ENCODE results near the gene TLK1. TPM values are rescaled to one million over a fixed set of nuclear protein-coding genes. Genes with fewer than 3 reads are reported as not detected.

TLK1 gene
- total and polyA plus RNA-seq, 4 donors: 8.5 to 54.4 (median 27.3) TPM

GRCh38 chr2:170944545-170944944 lies 216.1 kb downstream of the TLK1 start:
- 96 to 100% methylated on average over 1 of the region's 1 CpG for WGBS, 2 donors
- H3K4me3 ChIP-seq: no peak overlapping the region
- H3K27me3 ChIP-seq (ENCODE audit: control insufficient read depth in 3 of 3, insufficient read depth in 3 of 3, low read length in 2 of 3): no peaks in the 10 kb centered on the region
- H3K9ac ChIP-seq (ENCODE audit: insufficient read depth in 1 of 2, low read length in 2 of 2): no peak overlapping the region
- DNase-seq: no peak
- H3K36me3 ChIP-seq (ENCODE audit: control insufficient read depth in 4 of 4, insufficient read depth in 4 of 4, low read length in 4 of 4): peaks cover 0 to 2% (median 0%) of the 10 kb centered on the region in 4 donors
- peaks cover 0 to 7% (median 0%) of the 10 kb centered on the region in 5 donors for H3K4me1 ChIP-seq (ENCODE audit: control insufficient read depth in 5 of 5, insufficient read depth in 5 of 5, low read length in 5 of 5)
- TF ChIP-seq CTCF (IDR thresholded peaks at IDR 0.05; ENCODE audit: control extremely low read depth, extremely low read depth): no peak
- H3K27ac ChIP-seq (ENCODE audit: low read depth in 1 of 2, low read length in 1 of 2): no peak overlapping the region
- no peak for ATAC-seq (ENCODE audit: insufficient read depth, low FRiP score)
- no peaks in the 10 kb centered on the region for H3K9me3 ChIP-seq (ENCODE audit: control insufficient read depth in 4 of 4, insufficient read depth in 3 of 4, low read length in 3 of 4)

GRCh38 chr2:170943596-170943995 lies 217.1 kb downstream of the TLK1 start:
- no peak for TF ChIP-seq CTCF (IDR thresholded peaks at IDR 0.05; ENCODE audit: control extremely low read depth, extremely low read depth)
- Histone ChIP-seq H3K4me3 (no peak overlapping the region), H3K27me3 (ENCODE audit: control insufficient read depth in 3 of 3, insufficient read depth in 3 of 3, low read length in 2 of 3) (no peaks in the 10 kb centered on the region), H3K27ac (ENCODE audit: low read depth in 1 of 2, low read length in 1 of 2) (no peak overlapping the region), H3K36me3 (ENCODE audit: control insufficient read depth in 4 of 4, insufficient read depth in 4 of 4, low read length in 4 of 4) (no peaks in the 10 kb centered on the region), H3K9ac (ENCODE audit: insufficient read depth in 1 of 2, low read length in 2 of 2) (no peak overlapping the region), H3K9me3 (ENCODE audit: control insufficient read depth in 4 of 4, insufficient read depth in 3 of 4, low read length in 3 of 4) (no peaks in the 10 kb centered on the region), H3K4me1 (ENCODE audit: control insufficient read depth in 5 of 5, insufficient read depth in 5 of 5, low read length in 5 of 5) (peaks cover 0 to 9% (median 0%) of the 10 kb centered on the region in 5 donors)
- no peak for DNase-seq
- WGBS, 2 donors: 80 to 81% methylated on average over 6 of the region's 6 CpGs
- no peak for ATAC-seq (ENCODE audit: insufficient read depth, low FRiP score)

- DNase-seq (no peak), ATAC-seq (ENCODE audit: insufficient read depth, low FRiP score) (no peak)
- Histone ChIP-seq H3K4me1 (ENCODE audit: control insufficient read depth in 5 of 5, insufficient read depth in 5 of 5, low read length in 5 of 5) (peaks cover 0 to 9% (median 0%) of the 10 kb centered on the region in 5 donors), H3K27ac (ENCODE audit: low read depth in 1 of 2, low read length in 1 of 2) (no peak overlapping the region), H3K36me3 (ENCODE audit: control insufficient read depth in 4 of 4, insufficient read depth in 4 of 4, low read length in 4 of 4) (no peaks in the 10 kb centered on the region), H3K27me3 (ENCODE audit: control insufficient read depth in 3 of 3, insufficient read depth in 3 of 3, low read length in 2 of 3) (no peaks in the 10 kb centered on the region), H3K9me3 (ENCODE audit: control insufficient read depth in 4 of 4, insufficient read depth in 3 of 4, low read length in 3 of 4) (no peaks in the 10 kb centered on the region), H3K4me3 (no peak overlapping the region), H3K9ac (ENCODE audit: insufficient read depth in 1 of 2, low read length in 2 of 2) (no peak overlapping the region)
- WGBS, 2 donors: 88 to 100% methylated on average over 1 of the region's 1 CpG
- no peak for TF ChIP-seq CTCF (IDR thresholded peaks at IDR 0.05; ENCODE audit: control extremely low read depth, extremely low read depth)
Measured at GRCh38 chr2:170943041-170943440, 217.7 kb downstream of the TLK1 start.

GRCh38 chr2:170942615-170943014 lies 218.1 kb downstream of the TLK1 start:
- 96 to 97% methylated on average over 4 of the region's 4 CpGs for WGBS, 2 donors
- Histone ChIP-seq H3K9ac (ENCODE audit: insufficient read depth in 1 of 2, low read length in 2 of 2) (no peak overlapping the region), H3K9me3 (ENCODE audit: control insufficient read depth in 4 of 4, insufficient read depth in 3 of 4, low read length in 3 of 4) (no peaks in the 10 kb centered on the region), H3K4me1 (ENCODE audit: control insufficient read depth in 5 of 5, insufficient read depth in 5 of 5, low read length in 5 of 5) (peaks cover 0 to 9% (median 0%) of the 10 kb centered on the region in 5 donors), H3K36me3 (ENCODE audit: control insufficient read depth in 4 of 4, insufficient read depth in 4 of 4, low read length in 4 of 4) (no peaks in the 10 kb centered on the region), H3K4me3 (no peak overlapping the region), H3K27ac (ENCODE audit: low read depth in 1 of 2, low read length in 1 of 2) (no peak overlapping the region), H3K27me3 (ENCODE audit: control insufficient read depth in 3 of 3, insufficient read depth in 3 of 3, low read length in 2 of 3) (no peaks in the 10 kb centered on the region)
- DNase-seq (no peak), ATAC-seq (ENCODE audit: insufficient read depth, low FRiP score) (no peak)
- no peak for TF ChIP-seq CTCF (IDR thresholded peaks at IDR 0.05; ENCODE audit: control extremely low read depth, extremely low read depth)

Data from lung (tissue), 12 donors.